Measurements from ENCODE around the gene LRP6. TPM values are rescaled to one million over a fixed set of nuclear protein-coding genes. Genes with fewer than 3 reads are reported as not detected.
"Not testable (repeated sequence)": the region's sequence is repeated elsewhere in the genome, so short reads cannot be mapped to it uniquely, and the experiment has no call there.

Gene LRP6
- total and polyA plus RNA-seq, 5 donors from 2014 or later, result 0.76 to 1.4 (median 1.3) TPM; not detected in 2

DNA sequence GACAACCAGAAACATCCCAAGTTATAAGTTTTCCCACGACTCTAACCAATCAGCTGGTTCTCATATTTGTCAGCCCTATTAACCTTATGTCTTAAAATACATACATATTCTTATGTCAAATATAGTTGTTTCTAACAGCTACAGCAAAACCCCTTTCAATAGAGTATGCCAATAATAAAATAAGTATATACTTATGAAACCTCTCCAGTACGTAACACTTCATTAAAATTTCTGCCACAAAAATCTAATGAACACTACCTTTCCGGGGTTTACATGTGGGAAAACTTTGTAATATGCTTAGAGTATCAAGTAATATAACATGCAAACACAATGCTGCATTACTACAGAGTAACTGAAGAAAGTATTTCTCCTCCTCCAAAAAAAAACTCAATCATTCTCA, 1.8 kb downstream of the LRP6 start:
- no peaks in the 10 kb centered on the region for H3K36me3 Mint-ChIP-seq
- ATAC-seq (ENCODE audit: low read depth in 2 of 2), result no peak
- no peak for DNase-seq
- no peaks in the 10 kb centered on the region for H3K36me3 ChIP-seq (ENCODE audit: control insufficient read depth, insufficient read depth, low read length)
- peak overlapping the region; percentile 40 for H3K4me3 ChIP-seq (ENCODE audit: low read depth, low read length)
- H3K4me3 Mint-ChIP-seq, result peak overlapping the region; percentile 56 to 89 (median 80)
- H3K4me1 ChIP-seq (ENCODE audit: control insufficient read depth, insufficient read depth, low read length, poor library complexity, severe bottlenecking), result peaks cover 16% of the 10 kb centered on the region
- peaks cover 72% of the 10 kb centered on the region for H3K27me3 Mint-ChIP-seq
- peaks cover 5 to 23% (median 17%) of the 10 kb centered on the region in 4 donors for H3K4me1 Mint-ChIP-seq
- no peak overlapping the region for H3K27ac ChIP-seq (ENCODE audit: insufficient read depth, low read length, poor library complexity, severe bottlenecking)
- H3K9me3 ChIP-seq (ENCODE audit: control insufficient read depth in 2 of 2, low read length in 2 of 2), result no peaks in the 10 kb centered on the region
- no peaks in the 10 kb centered on the region for H3K9me3 Mint-ChIP-seq
- no peak overlapping the region for H3K27ac Mint-ChIP-seq
- H3K27me3 ChIP-seq (ENCODE audit: control insufficient read depth, insufficient read depth, low read length), result peaks cover 30% of the 10 kb centered on the region

DNA sequence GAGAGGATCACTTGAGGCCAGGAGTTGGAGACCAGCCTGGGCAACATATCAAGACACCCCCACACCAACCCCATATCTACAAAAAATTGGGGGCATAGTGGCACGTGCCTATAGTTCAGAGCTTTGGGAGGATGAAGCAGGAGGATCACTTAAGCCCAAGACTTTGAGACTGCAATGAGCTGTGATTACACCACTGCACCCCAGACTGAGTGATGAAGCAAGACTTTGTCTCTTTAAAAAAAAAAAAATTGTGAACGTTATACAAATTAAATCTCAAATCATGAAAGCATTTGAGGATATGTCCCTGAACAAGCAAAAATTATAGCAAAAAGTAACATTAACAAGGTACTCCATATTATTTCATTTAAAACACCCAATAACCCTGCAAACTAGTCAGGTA, 2.9 kb downstream of the LRP6 start:
- Mint-ChIP-seq H3K9me3 (no peaks in the 10 kb centered on the region), H3K4me3 (no peak overlapping the region), H3K27ac (no peak overlapping the region), H3K4me1 (peaks cover 5 to 23% (median 17%) of the 10 kb centered on the region in 4 donors), H3K36me3 (no peaks in the 10 kb centered on the region), H3K27me3 (peaks cover 71% of the 10 kb centered on the region)
- H3K27ac ChIP-seq (ENCODE audit: insufficient read depth, low read length, poor library complexity, severe bottlenecking), result no peak overlapping the region
- peaks cover 30% of the 10 kb centered on the region for H3K27me3 ChIP-seq (ENCODE audit: control insufficient read depth, insufficient read depth, low read length)
- H3K4me3 ChIP-seq (ENCODE audit: low read depth, low read length), result no peak overlapping the region
- H3K4me1 ChIP-seq (ENCODE audit: control insufficient read depth, insufficient read depth, low read length, poor library complexity, severe bottlenecking), result peaks cover 16% of the 10 kb centered on the region
- no peak for DNase-seq
- H3K9me3 ChIP-seq (ENCODE audit: control insufficient read depth in 2 of 2, low read length in 2 of 2), result no peaks in the 10 kb centered on the region
- H3K36me3 ChIP-seq (ENCODE audit: control insufficient read depth, insufficient read depth, low read length), result no peaks in the 10 kb centered on the region
- no peak for ATAC-seq (ENCODE audit: low read depth in 2 of 2)

DNA sequence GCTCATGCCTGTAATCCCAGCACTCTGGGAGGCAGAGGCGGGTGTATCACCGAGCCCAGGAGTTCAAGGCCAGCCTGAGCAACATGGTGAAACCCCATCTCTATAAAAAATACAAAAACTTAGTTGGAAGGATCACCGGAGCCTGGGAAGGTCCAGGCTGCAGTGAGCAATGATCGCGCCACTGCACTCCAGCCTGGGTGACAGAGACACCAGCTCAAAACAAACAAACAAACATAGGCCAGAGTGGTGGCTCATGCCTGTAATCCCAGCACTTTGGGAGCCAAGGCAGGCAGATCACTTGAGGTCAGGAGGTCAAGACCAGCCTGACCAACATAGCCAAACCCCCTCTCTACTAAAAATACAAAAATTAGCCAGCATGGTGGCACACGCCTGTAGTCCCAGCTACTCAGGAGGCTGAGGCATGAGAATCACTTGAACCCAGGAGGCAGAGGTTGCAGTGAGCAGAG, 10.5 kb downstream of the LRP6 start:
- not testable (repeated sequence) for DNase-seq; H3K27ac ChIP-seq (ENCODE audit: insufficient read depth, low read length, poor library complexity, severe bottlenecking); H3K27ac Mint-ChIP-seq; H3K27me3 ChIP-seq (ENCODE audit: control insufficient read depth, insufficient read depth, low read length); ATAC-seq (ENCODE audit: low read depth in 2 of 2); H3K9me3 Mint-ChIP-seq; H3K4me1 ChIP-seq (ENCODE audit: control insufficient read depth, insufficient read depth, low read length, poor library complexity, severe bottlenecking); H3K4me3 ChIP-seq (ENCODE audit: low read depth, low read length); H3K4me1 Mint-ChIP-seq; H3K36me3 ChIP-seq (ENCODE audit: control insufficient read depth, insufficient read depth, low read length); H3K4me3 Mint-ChIP-seq; H3K36me3 Mint-ChIP-seq; H3K9me3 ChIP-seq (ENCODE audit: control insufficient read depth in 2 of 2, low read length in 2 of 2)
- H3K27me3 Mint-ChIP-seq, result peaks cover 17% of the 10 kb centered on the region

DNA sequence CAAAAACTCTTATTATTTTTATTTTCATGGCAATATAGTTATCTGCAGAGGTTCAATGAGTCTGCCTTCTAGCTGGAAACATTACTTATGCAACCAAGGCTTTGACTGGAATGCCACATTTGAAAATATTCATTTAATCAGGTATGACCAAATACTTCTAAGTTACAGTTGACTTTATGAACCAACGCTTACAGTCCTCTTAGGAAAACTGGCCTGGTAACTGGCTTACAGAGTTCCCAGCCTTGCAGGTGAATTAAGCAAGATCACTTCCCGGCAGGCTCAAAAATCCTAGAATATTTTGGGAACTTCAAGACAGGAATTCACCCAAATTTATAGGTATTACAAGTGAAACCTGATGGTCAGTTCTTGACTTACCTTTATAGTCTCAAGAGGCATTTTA, 12.3 kb downstream of the LRP6 start:
- DNase-seq (no peak), ATAC-seq (ENCODE audit: low read depth in 2 of 2) (no peak)
- H3K27ac Mint-ChIP-seq, result no peak overlapping the region
- Histone ChIP-seq H3K27ac (ENCODE audit: insufficient read depth, low read length, poor library complexity, severe bottlenecking) (no peak overlapping the region), H3K4me3 (ENCODE audit: low read depth, low read length) (no peak overlapping the region), H3K27me3 (ENCODE audit: control insufficient read depth, insufficient read depth, low read length) (no peaks in the 10 kb centered on the region), H3K9me3 (ENCODE audit: control insufficient read depth in 2 of 2, low read length in 2 of 2) (no peaks in the 10 kb centered on the region), H3K36me3 (ENCODE audit: control insufficient read depth, insufficient read depth, low read length) (no peaks in the 10 kb centered on the region), H3K4me1 (ENCODE audit: control insufficient read depth, insufficient read depth, low read length, poor library complexity, severe bottlenecking) (no peaks in the 10 kb centered on the region)
- H3K4me1 Mint-ChIP-seq, result peaks cover 0 to 8% (median 7%) of the 10 kb centered on the region in 4 donors
- H3K9me3 Mint-ChIP-seq, result peaks cover 0 to 4% (median 0%) of the 10 kb centered on the region in 7 donors
- H3K36me3 Mint-ChIP-seq, result no peaks in the 10 kb centered on the region
- H3K27me3 Mint-ChIP-seq, result peaks cover 21% of the 10 kb centered on the region
- no peak overlapping the region for H3K4me3 Mint-ChIP-seq

DNA sequence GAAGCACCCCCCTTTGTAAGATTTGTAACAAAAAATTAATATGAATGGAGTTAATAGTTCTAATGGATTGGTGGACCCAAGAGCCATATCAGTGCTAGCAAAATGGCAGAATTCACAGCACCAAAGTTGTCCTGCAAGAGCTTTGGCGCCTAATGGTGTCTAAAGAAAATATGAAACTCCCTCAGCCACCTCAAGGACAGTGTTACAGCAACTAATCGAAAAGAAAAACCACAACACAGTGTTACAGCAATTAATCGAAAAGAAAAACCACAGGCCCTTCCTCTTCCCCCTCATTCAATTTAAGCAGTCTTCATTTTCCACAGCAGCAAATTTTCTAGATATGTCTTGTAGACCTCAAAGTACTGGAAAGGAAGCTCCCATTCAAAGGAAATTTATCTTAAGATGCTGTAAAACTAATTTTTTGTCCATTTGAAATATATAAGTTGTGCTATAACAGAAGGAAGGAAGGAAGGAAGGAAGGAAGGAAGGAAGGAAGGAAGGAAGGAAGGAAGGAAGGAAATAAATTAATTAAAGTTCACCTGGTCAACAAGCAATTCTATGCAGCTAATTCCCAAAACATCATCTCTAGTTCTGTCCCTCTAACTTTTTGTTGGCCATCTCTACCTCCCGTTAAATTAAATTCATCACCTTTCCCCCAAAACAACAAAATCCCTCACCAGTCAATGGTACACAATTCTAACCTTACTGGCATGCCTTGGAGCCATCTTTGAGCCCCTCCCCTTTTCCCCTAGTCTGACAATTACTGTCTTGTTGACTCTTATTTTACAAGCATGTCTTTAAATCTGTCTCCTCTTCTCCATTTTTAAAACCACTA, 17.4 kb downstream of the LRP6 start:
- H3K4me3 ChIP-seq (ENCODE audit: low read depth, low read length), result no peak overlapping the region
- no peak overlapping the region for H3K27ac ChIP-seq (ENCODE audit: insufficient read depth, low read length, poor library complexity, severe bottlenecking)
- DNase-seq, result peak in 1 of 3 donors; percentile 8
- Mint-ChIP-seq H3K36me3 (no peaks in the 10 kb centered on the region), H3K27ac (no peak overlapping the region), H3K4me3 (no peak overlapping the region), H3K27me3 (peaks cover 17% of the 10 kb centered on the region), H3K9me3 (peaks cover 0 to 4% (median 0%) of the 10 kb centered on the region in 7 donors), H3K4me1 (peaks cover 9 to 18% (median 12%) of the 10 kb centered on the region in 4 donors)
- no peaks in the 10 kb centered on the region for H3K9me3 ChIP-seq (ENCODE audit: control insufficient read depth in 2 of 2, low read length in 2 of 2)
- no peak for ATAC-seq (ENCODE audit: low read depth in 2 of 2)
- no peaks in the 10 kb centered on the region for H3K36me3 ChIP-seq (ENCODE audit: control insufficient read depth, insufficient read depth, low read length)
- H3K4me1 ChIP-seq (ENCODE audit: control insufficient read depth, insufficient read depth, low read length, poor library complexity, severe bottlenecking), result no peaks in the 10 kb centered on the region
- H3K27me3 ChIP-seq (ENCODE audit: control insufficient read depth, insufficient read depth, low read length), result no peaks in the 10 kb centered on the region

DNA sequence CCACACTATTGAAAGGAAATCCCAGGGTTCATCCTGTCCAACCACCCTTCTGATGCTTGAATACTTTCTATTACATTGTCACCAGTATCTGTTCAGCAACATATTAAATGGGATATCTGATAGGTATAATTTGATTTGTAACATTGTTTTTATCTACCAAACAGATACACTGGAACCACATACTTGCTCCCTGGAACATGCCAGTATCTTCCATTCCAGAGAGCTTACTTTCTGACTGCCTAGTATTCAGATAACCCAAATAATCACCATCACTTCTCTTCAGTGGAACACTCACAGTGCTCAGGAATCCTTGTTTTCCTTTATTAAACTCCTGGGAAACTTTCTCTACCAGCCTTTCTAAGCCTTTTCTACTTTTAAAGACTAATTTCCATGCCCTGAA, 19.3 kb downstream of the LRP6 start:
- Mint-ChIP-seq H3K27ac (no peak overlapping the region), H3K9me3 (peaks cover 0 to 2% (median 0%) of the 10 kb centered on the region in 7 donors), H3K4me1 (peaks cover 9 to 18% (median 12%) of the 10 kb centered on the region in 4 donors), H3K4me3 (no peak overlapping the region), H3K36me3 (peaks cover 5% of the 10 kb centered on the region), H3K27me3 (peaks cover 25% of the 10 kb centered on the region)
- no peak overlapping the region for H3K4me3 ChIP-seq (ENCODE audit: low read depth, low read length)
- ATAC-seq (ENCODE audit: low read depth in 2 of 2) (no peak), DNase-seq (no peak)
- no peak overlapping the region for H3K27ac ChIP-seq (ENCODE audit: insufficient read depth, low read length, poor library complexity, severe bottlenecking)
- H3K27me3 ChIP-seq (ENCODE audit: control insufficient read depth, insufficient read depth, low read length), result no peaks in the 10 kb centered on the region
- no peaks in the 10 kb centered on the region for H3K36me3 ChIP-seq (ENCODE audit: control insufficient read depth, insufficient read depth, low read length)
- no peaks in the 10 kb centered on the region for H3K4me1 ChIP-seq (ENCODE audit: control insufficient read depth, insufficient read depth, low read length, poor library complexity, severe bottlenecking)
- H3K9me3 ChIP-seq (ENCODE audit: control insufficient read depth in 2 of 2, low read length in 2 of 2), result no peaks in the 10 kb centered on the region

DNA sequence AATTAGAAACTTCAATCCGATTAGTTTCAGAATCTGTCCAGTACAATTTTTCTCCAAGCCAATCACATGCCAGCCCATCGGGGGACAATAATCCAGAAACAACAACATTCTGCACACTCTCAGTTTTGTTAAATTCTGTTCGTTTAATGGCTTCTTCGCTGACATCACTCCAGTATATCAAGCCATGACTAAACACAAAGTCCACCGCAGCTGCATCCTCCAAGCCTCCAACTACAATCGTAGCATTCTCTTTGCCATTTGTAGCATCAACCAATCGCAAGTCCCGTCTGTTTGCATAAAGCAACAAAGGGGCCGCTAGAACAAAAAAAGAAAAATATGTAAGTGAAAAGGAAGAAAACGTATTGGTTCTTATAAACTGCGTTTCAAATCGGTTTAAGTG, 22.5 kb downstream of the LRP6 start:
- no peak overlapping the region for H3K4me3 ChIP-seq (ENCODE audit: low read depth, low read length)
- Mint-ChIP-seq H3K27me3 (peaks cover 39% of the 10 kb centered on the region), H3K4me3 (no peak overlapping the region), H3K9me3 (peaks cover 0 to 1% (median 0%) of the 10 kb centered on the region in 7 donors), H3K27ac (no peak overlapping the region), H3K4me1 (peaks cover 6 to 9% (median 6%) of the 10 kb centered on the region in 4 donors), H3K36me3 (peaks cover 5% of the 10 kb centered on the region)
- H3K4me1 ChIP-seq (ENCODE audit: control insufficient read depth, insufficient read depth, low read length, poor library complexity, severe bottlenecking), result no peaks in the 10 kb centered on the region
- DNase-seq (no peak), ATAC-seq (ENCODE audit: low read depth in 2 of 2) (no peak)
- H3K9me3 ChIP-seq (ENCODE audit: control insufficient read depth in 2 of 2, low read length in 2 of 2), result no peaks in the 10 kb centered on the region
- H3K36me3 ChIP-seq (ENCODE audit: control insufficient read depth, insufficient read depth, low read length), result no peaks in the 10 kb centered on the region
- H3K27me3 ChIP-seq (ENCODE audit: control insufficient read depth, insufficient read depth, low read length), result no peaks in the 10 kb centered on the region
- H3K27ac ChIP-seq (ENCODE audit: insufficient read depth, low read length, poor library complexity, severe bottlenecking), result no peak overlapping the region

All from CD4-positive, CD25-positive, alpha-beta regulatory T cell (primary cell).